H1 (cell line): ENCODE results near the gene FSCN2. TPM values are rescaled to one million over a fixed set of nuclear protein-coding genes. Genes with fewer than 3 reads are reported as not detected.

Experiments used
- CTCF ChIA-PET: fragments of 300-600 bp; sonication (Branson Sonifier 250); formaldehyde crosslinking; loops from one replicate; lab custom pipeline; 2021; ENCODE audit not compliant: partially characterized antibody; lab: Charles Lee
- POLR2A ChIA-PET: fragments of 300-600 bp; sonication (Branson Sonifier 250); formaldehyde crosslinking; loops from one replicate; lab custom pipeline; 2021; ENCODE audit warnings: inconsistent platforms; ENCODE audit not compliant: partially characterized antibody; lab: Charles Lee
- DNase-seq, 2 experiments: peaks; one replicate each; pipeline versions ENCODE4 v3.0.0 to v3.0.0-alpha.2; 2010 to 2022; ENCODE audit warnings: low spot score in 2 of 2, low read depth in 1 of 2, mixed read lengths in 1 of 2
- FAIRE-seq: peaks from 2 replicates; lab custom pipeline; 2011; peaks lifted over from hg19 to GRCh38; lab: Jason Lieb, UNC
- H2AFZ ChIP-seq: 2 replicates; pipeline ENCODE4 v1.8.1; 2012; ENCODE audit warnings: low read length, inconsistent platforms
- H2AK5ac ChIP-seq: 2 replicates; pipeline ENCODE4 v1.6.1; 2013; ENCODE audit warnings: low read depth, low read length
- H2BK120ac ChIP-seq: replicated peaks from 2 replicates; pipeline ENCODE3; 2013; ENCODE audit warnings: low read depth, low read length, inconsistent platforms
- H2BK12ac ChIP-seq: 2 replicates; pipeline ENCODE4 v1.6.1; 2013; ENCODE audit warnings: low read depth, low read length
- H2BK15ac ChIP-seq: 2 replicates; pipeline ENCODE4 v1.6.1; 2013; ENCODE audit warnings: low read length
- H2BK20ac ChIP-seq: 2 replicates; pipeline ENCODE4 v1.6.1; 2013; ENCODE audit warnings: low read length
- H2BK5ac ChIP-seq: 2 replicates; pipeline ENCODE4 v1.6.1; 2013; ENCODE audit warnings: low read depth, low read length
- H3K14ac ChIP-seq: 2 replicates; pipeline ENCODE4 v1.6.1; 2013; ENCODE audit warnings: inconsistent platforms; ENCODE audit not compliant: insufficient read length
- H3K18ac ChIP-seq: 2 replicates; pipeline ENCODE4 v1.6.1; 2013; ENCODE audit warnings: low read length; ENCODE audit errors: extremely low read depth
- H3K23ac ChIP-seq: 2 replicates; pipeline ENCODE4 v1.6.1; 2013; ENCODE audit warnings: inconsistent platforms; ENCODE audit not compliant: insufficient read length
- H3K23me2 ChIP-seq: 2 replicates; pipeline ENCODE4 v1.6.1; 2013; ENCODE audit warnings: low read depth, low read length
- H3K27ac ChIP-seq: 2 replicates; pipeline ENCODE4 v1.6.1; 2011; ENCODE audit warnings: low read depth, low read length, inconsistent platforms
- H3K27me3 ChIP-seq, 4 experiments: replicated peaks in 1 of 4; 1 replicate in 1 of 4; 2 replicates in 3 of 4; pipeline versions ENCODE4 v1.6.1 to v1.8.1; 2011 to 2013; ENCODE audit warnings: low read length in 3 of 4, mild to moderate bottlenecking in 3 of 4, inconsistent platforms in 2 of 4, mixed read lengths in 2 of 4, moderate library complexity in 1 of 4; ENCODE audit not compliant: control insufficient read depth in 3 of 4, insufficient read depth in 3 of 4; ENCODE audit errors: extremely low read depth in 1 of 4
- H3K36me3 ChIP-seq, 4 experiments: 2 replicates each; pipeline versions ENCODE4 v1.6.1 to v1.8.1; 2011 to 2013; ENCODE audit warnings: mild to moderate bottlenecking in 4 of 4, low read length in 3 of 4, moderate library complexity in 2 of 4, control low read depth in 1 of 4, inconsistent platforms in 1 of 4; ENCODE audit not compliant: insufficient read depth in 4 of 4, control insufficient read depth in 2 of 4
- H3K4ac ChIP-seq: replicated peaks from 2 replicates; pipeline ENCODE3; 2013; ENCODE audit warnings: low read length, low read depth, mixed read lengths, inconsistent platforms; ENCODE audit not compliant: insufficient read length
- H3K4me1 ChIP-seq, 4 experiments: replicated peaks in 1 of 4; 1 replicate in 1 of 4; 2 replicates in 3 of 4; pipeline versions ENCODE4 v1.6.1 to v1.8.1; 2011 to 2013; ENCODE audit warnings: low read length in 3 of 4, inconsistent platforms in 2 of 4, mixed read lengths in 1 of 4; ENCODE audit not compliant: insufficient read depth in 4 of 4, control insufficient read depth in 3 of 4
- H3K4me2 ChIP-seq, 2 experiments: 2 replicates each; pipeline versions ENCODE4 v1.6.1 to v1.8.1; 2011 to 2013; ENCODE audit warnings: low read depth in 2 of 2, low read length in 2 of 2, control low read depth in 1 of 2, inconsistent platforms in 1 of 2, mild to moderate bottlenecking in 1 of 2; ENCODE audit not compliant: insufficient read depth in 1 of 2
- H3K4me3 ChIP-seq, 4 experiments: fragments of 200-600, 300-600 bp in 1 of 4; sonication (generic), shearing (Covaris generic), sonication (Bioruptor Twin) in 1 of 4; 2 replicates each; pipeline versions ENCODE4 v1.5.1 to v1.8.1; 2011 to 2016; ENCODE audit warnings: low read length in 4 of 4, low read depth in 3 of 4, control low read depth in 2 of 4, inconsistent platforms in 2 of 4, mild to moderate bottlenecking in 2 of 4, mixed read lengths in 1 of 4, moderate library complexity in 1 of 4; ENCODE audit not compliant: insufficient read depth in 2 of 4; ENCODE audit errors: extremely low read depth in 1 of 4
- H3K56ac ChIP-seq: replicated peaks from 2 replicates; pipeline ENCODE3; 2013; ENCODE audit warnings: low read depth, mild to moderate bottlenecking, mixed read lengths, low read length, inconsistent platforms; ENCODE audit not compliant: insufficient read length
- H3K79me1 ChIP-seq: 2 replicates; pipeline ENCODE4 v1.6.1; 2013; ENCODE audit warnings: low read depth, low read length, control low read depth
- H3K79me2 ChIP-seq, 2 experiments: 2 replicates each; pipeline versions ENCODE4 v1.6.1 to v1.8.1; 2012 to 2013; ENCODE audit warnings: low read length in 2 of 2, mild to moderate bottlenecking in 2 of 2, inconsistent platforms in 1 of 2; ENCODE audit not compliant: insufficient read depth in 2 of 2, control insufficient read depth in 1 of 2
- H3K9ac ChIP-seq, 4 experiments: replicated peaks in 1 of 4; 1 replicate in 1 of 4; 2 replicates in 3 of 4; pipeline versions ENCODE4 v1.6.1 to v1.8.1; 2011 to 2013; ENCODE audit warnings: low read depth in 3 of 4, low read length in 3 of 4, control low read depth in 2 of 4, mild to moderate bottlenecking in 2 of 4, moderate library complexity in 2 of 4, inconsistent platforms in 1 of 4; ENCODE audit errors: extremely low read depth in 1 of 4
- H3K9me3 ChIP-seq, 2 experiments: 2 replicates each; pipeline versions ENCODE4 v1.6.1 to v1.8.1; 2012 to 2013; ENCODE audit warnings: mild to moderate bottlenecking in 2 of 2, moderate library complexity in 2 of 2, control low read depth in 1 of 2, inconsistent platforms in 1 of 2, low read depth in 1 of 2, low read length in 1 of 2, mixed read lengths in 1 of 2; ENCODE audit not compliant: insufficient read depth in 2 of 2
- H4K20me1 ChIP-seq, 2 experiments: replicated peaks in 1 of 2; 2 replicates each; pipeline versions ENCODE3 to v1.8.1; 2011 to 2013; ENCODE audit warnings: inconsistent platforms in 2 of 2, low read length in 2 of 2, mild to moderate bottlenecking in 1 of 2; ENCODE audit not compliant: insufficient read depth in 2 of 2, control insufficient read depth in 1 of 2
- H4K5ac ChIP-seq: 2 replicates; pipeline ENCODE4 v1.6.1; 2013; ENCODE audit warnings: low read length, low read depth, mixed read lengths, inconsistent platforms; ENCODE audit not compliant: insufficient read length
- H4K8ac ChIP-seq: 2 replicates; pipeline ENCODE4 v1.8.0; 2013; ENCODE audit warnings: mild to moderate bottlenecking, moderate library complexity, low read length, inconsistent platforms; ENCODE audit not compliant: insufficient read depth; ENCODE audit errors: extremely low read depth
- H4K91ac ChIP-seq: replicated peaks from 2 replicates; pipeline ENCODE3; 2013; ENCODE audit warnings: low read length, mixed read lengths, inconsistent platforms; ENCODE audit not compliant: insufficient read length
- WGBS, 2 experiments: shearing (Covaris generic) in 1 of 2; methylation state at CpG; one replicate each; pipeline versions ENCODE4 v1.1.6 to v1.1.7; 2013 to 2015; ENCODE audit warnings: low lambda C conversion rate in 2 of 2, mixed read lengths in 2 of 2, inconsistent platforms in 1 of 2, low coverage in 1 of 2, missing lambda C conversion rate in 1 of 2; ENCODE audit not compliant: insufficient replicate concordance in 2 of 2, insufficient coverage in 1 of 2, insufficient read length in 1 of 2; ENCODE audit errors: extremely low coverage in 1 of 2, missing lambda C conversion rate in 1 of 2; 5-methylcytosine and 5-hydroxymethylcytosine counted together
- polyA plus RNA-seq, 7 experiments: library from polyadenylated mRNA; depleted of rRNA in 3 of 7; stranded (reverse) in 5 of 7; unstranded in 2 of 7; fragments of >200 nt in 5 of 7; fragments of 200-250 nt in 2 of 7; gene quantifications; 1 replicate in 5 of 7; 2 replicates in 1 of 7; 4 replicates in 1 of 7; pipeline versions ENCODE4 v1.2.1 to v1.2.3, GENCODE V29; 2011 to 2013; ENCODE audit warnings: missing spikeins in 2 of 7, mixed read lengths in 2 of 7
- total RNA-seq: library from RNA; stranded (reverse); fragmentation: NEBNext Ultra II Directional; extraction: Animal tissue kit (Norgen Biotek cat#: 25700); gene quantifications from 2 replicates; pipeline ENCODE4 v1.2.1, GENCODE V29; 2021

FSCN2 gene
- total and polyA plus RNA-seq, 2 of the 8 experiments (the other 6 are each of a cell fraction or from before 2014, with no cell fraction given) = 0.18 to 0.30 TPM

DNA sequence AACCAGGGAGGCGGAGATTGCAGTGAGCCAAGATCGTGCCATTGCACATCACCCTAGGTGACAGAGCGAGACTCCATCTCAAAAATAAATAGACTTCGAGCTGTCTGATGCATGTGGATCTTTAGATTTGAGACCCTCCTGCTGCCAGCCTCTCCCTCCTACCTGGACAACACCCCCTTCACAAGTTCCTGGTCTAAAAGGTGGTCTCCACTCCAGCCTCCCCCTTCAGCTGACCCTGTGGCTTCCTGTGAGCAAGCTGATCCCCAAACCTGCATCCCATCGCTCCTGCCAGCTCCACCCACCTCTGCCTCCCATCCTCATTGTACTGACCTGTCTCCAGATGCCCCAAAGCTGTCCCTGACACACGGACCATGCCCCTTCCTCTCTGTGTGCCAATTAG is 51.1 kb downstream of the FSCN2 start:
- H2AFZ ChIP-seq = no peak overlapping the region
- H2AK5ac ChIP-seq = no peak overlapping the region
- WGBS, 2 experiments = 96% methylated on average over 6 of the region's 6 CpGs; no CpG with 5 or more reads in 1 of the 2 experiments
- FAIRE-seq (no peak), DNase-seq (no peak)
- no peak overlapping the region for H3K18ac ChIP-seq
- H4K20me1 ChIP-seq = peaks cover 11 to 12% of the 10 kb centered on the region in 2 experiments
- no peak overlapping the region for H4K5ac ChIP-seq
- H2BK12ac ChIP-seq = no peak overlapping the region
- H3K23me2 ChIP-seq = no peaks in the 10 kb centered on the region
- no peaks in the 10 kb centered on the region for H3K4me1 ChIP-seq
- CTCF ChIA-PET = interaction anchor here (0.8 to 5.1 kb wide), 4 partner anchors 22 to 324 kb away, joined by 3 to 31 read pairs (median 3); no protein-coding TSS in a partner anchor
- POLR2A ChIA-PET = interaction anchor here (0.9 to 2.2 kb wide), 8 partner anchors 10 to 43 kb away, joined by 3 to 9 read pairs (median 4); partner anchors contain the start of gene FAAP100
- peaks cover 6% of the 10 kb centered on the region for H3K79me1 ChIP-seq
- no peak overlapping the region for H3K27ac ChIP-seq
- no peak overlapping the region for H3K56ac ChIP-seq
- H2BK15ac ChIP-seq = no peak overlapping the region
- H3K79me2 ChIP-seq = 0 out of 4 replicates have a peak, but pooled peaks cover 0 to 2% of the 10 kb centered on the region in 2 experiments
- H4K8ac ChIP-seq = no peak overlapping the region
- H3K27me3 ChIP-seq = no peaks in the 10 kb centered on the region
- H3K4ac ChIP-seq = no peak overlapping the region
- H3K23ac ChIP-seq = no peak overlapping the region
- H3K36me3 ChIP-seq = peaks cover 6 to 17% (median 13%) of the 10 kb centered on the region in 4 experiments
- no peak overlapping the region for H3K4me3 ChIP-seq
- H2BK120ac ChIP-seq = no peak overlapping the region
- no peak overlapping the region for H3K4me2 ChIP-seq
- no peak overlapping the region for H2BK20ac ChIP-seq
- peak overlapping the region; percentile 52; the same call in 1 of the 2 replicates for H2BK5ac ChIP-seq
- H3K9ac ChIP-seq = 0 out of 7 replicates have a peak overlapping the region, but pooled peaks of 1 of the 4 experiments have one; percentile 18
- no peak overlapping the region for H3K14ac ChIP-seq
- H4K91ac ChIP-seq = no peak overlapping the region
- no peaks in the 10 kb centered on the region for H3K9me3 ChIP-seq
